Right lobe of liver (tissue), 4 donors: ENCODE data around the gene CYP3A7.

Source experiments
- POLR2A ChIP-seq: fragments of 450-650 bp; IDR thresholded peaks from one replicate; pipeline ENCODE4 v1.6.1; 2017; ENCODE audit warnings: antibody characterized with exemption, mild to moderate bottlenecking
- TF ChIP-seq, protein P1 (sequence below), 4 donors: fragments of 200-600 bp in 3 of 4; fragments of 450-650 bp in 1 of 4; IDR thresholded peaks; one replicate each; pipeline versions ENCODE4 v1.5.1 to v1.8.0; 2016 to 2022; ENCODE audit warnings: antibody characterized with exemption in 4 of 4, mild to moderate bottlenecking in 2 of 4
- donor health status: DM: no; HTN: no; CAD: no.
- donor health status: DM: no; HTN: no; CAD: no.
- donor health status: DM: no; HTN: yes; CAD: no.

DNA sequence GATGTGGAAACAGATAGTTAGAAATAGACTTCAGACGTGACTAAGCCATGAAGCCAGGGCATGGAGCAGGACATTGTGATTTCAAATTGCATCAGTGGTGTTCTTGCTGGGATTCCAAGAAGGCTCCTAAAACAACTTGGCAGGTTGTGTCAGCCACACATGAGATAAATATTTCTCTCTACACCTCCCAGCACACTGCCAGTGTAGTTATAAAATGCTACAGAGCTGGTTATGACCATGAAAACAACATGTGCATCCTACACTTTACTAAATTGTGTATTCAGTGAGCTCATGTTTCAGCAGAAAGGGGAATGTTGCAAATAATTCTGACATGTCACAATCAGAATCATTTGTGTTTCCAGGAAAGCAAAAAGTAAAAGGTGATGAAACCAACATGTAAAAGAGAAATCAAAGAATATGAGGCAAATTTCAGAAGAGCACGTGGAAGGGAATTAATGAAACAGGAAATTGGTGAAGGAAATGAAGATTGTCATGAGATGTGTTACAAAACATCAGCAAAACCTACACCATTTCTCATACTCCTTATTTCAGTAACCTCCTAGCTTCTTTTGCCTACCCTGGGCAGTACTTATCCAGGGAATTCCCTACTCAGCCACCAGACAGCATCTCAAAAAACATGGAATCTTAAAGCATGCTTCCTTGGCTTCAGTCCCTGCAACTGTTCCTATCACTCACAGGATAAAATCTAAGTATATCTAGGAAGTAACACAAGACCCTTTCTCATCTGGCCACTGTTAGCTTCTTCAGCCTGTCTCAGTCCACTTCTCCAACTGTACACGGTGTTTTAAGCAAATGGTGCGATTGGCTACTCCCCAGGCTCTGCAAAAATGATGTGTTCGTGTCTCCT is 5.8 kb upstream of the CYP3A7 start:
- TF ChIP-seq, protein P1, sequence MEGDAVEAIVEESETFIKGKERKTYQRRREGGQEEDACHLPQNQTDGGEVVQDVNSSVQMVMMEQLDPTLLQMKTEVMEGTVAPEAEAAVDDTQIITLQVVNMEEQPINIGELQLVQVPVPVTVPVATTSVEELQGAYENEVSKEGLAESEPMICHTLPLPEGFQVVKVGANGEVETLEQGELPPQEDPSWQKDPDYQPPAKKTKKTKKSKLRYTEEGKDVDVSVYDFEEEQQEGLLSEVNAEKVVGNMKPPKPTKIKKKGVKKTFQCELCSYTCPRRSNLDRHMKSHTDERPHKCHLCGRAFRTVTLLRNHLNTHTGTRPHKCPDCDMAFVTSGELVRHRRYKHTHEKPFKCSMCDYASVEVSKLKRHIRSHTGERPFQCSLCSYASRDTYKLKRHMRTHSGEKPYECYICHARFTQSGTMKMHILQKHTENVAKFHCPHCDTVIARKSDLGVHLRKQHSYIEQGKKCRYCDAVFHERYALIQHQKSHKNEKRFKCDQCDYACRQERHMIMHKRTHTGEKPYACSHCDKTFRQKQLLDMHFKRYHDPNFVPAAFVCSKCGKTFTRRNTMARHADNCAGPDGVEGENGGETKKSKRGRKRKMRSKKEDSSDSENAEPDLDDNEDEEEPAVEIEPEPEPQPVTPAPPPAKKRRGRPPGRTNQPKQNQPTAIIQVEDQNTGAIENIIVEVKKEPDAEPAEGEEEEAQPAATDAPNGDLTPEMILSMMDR (IDR thresholded peaks at IDR 0.05), result no peak
- no peak for TF ChIP-seq POLR2A
